Heart left ventricle (tissue), 16 donors: ENCODE measurements around the gene SYNPO2L. TPM values are rescaled to one million over a fixed set of nuclear protein-coding genes. Genes with fewer than 3 reads are reported as not detected.
"Not testable (repeated sequence)": the region's sequence is repeated elsewhere in the genome, so short reads cannot be mapped to it uniquely, and the experiment has no call there.

Experiments used
- ATAC-seq, 4 donors: fragments of 200-7000 bp; cut with Tn5 transposase; one replicate each; pipeline ENCODE4 v1.9.1; 2020 to 2022; ENCODE audit warnings: moderate library complexity in 4 of 4, mild to moderate bottlenecking in 3 of 4, moderate number of reproducible peaks in 1 of 4
- DNase-seq, 5 donors: peaks; one replicate each; pipeline ENCODE4 v3.0.0-alpha.2; 2020
- H3K27ac ChIP-seq, 12 donors: fragments of 200-600 bp; sonication (generic) in 4 of 12; one replicate each; pipeline versions ENCODE4 v1.5.0 to v1.8.0; 2016 to 2022; ENCODE audit warnings: mild to moderate bottlenecking in 2 of 12
- H3K27me3 ChIP-seq, 9 donors: fragments of 200-600 bp; sonication (generic) in 2 of 9; one replicate each; pipeline versions ENCODE4 v1.5.1 to v1.8.0; 2016 to 2022; ENCODE audit warnings: mild to moderate bottlenecking in 3 of 9
- H3K36me3 ChIP-seq, 9 donors: fragments of 200-600 bp; sonication (generic) in 2 of 9; one replicate each; pipeline versions ENCODE4 v1.5.0 to v1.8.0; 2018 to 2022; ENCODE audit warnings: mild to moderate bottlenecking in 2 of 9
- H3K4me1 ChIP-seq, 12 donors: fragments of 200-600 bp; sonication (generic) in 4 of 12; one replicate each; pipeline versions ENCODE4 v1.5.0 to v1.8.0; 2016 to 2022; ENCODE audit warnings: mild to moderate bottlenecking in 3 of 12
- H3K4me3 ChIP-seq, 12 donors: fragments of 200-600 bp; sonication (generic) in 4 of 12; one replicate each; pipeline versions ENCODE4 v1.5.0 to v1.8.0; 2017 to 2022; ENCODE audit warnings: mild to moderate bottlenecking in 9 of 12, moderate library complexity in 4 of 12
- H3K9me3 ChIP-seq, 12 donors: fragments of 200-600 bp; sonication (generic) in 4 of 12; one replicate each; pipeline versions ENCODE4 v1.5.0 to v1.8.0; 2016 to 2022; ENCODE audit warnings: mild to moderate bottlenecking in 1 of 12
- CTCF ChIP-seq, 12 donors: fragments of 200-600 bp; sonication (generic) in 4 of 12; IDR thresholded peaks; one replicate each; pipeline versions ENCODE4 v1.5.0 to v1.8.0; 2018 to 2022; ENCODE audit warnings: antibody characterized with exemption in 12 of 12, mild to moderate bottlenecking in 5 of 12
- POLR2A ChIP-seq, 2 donors: fragments of 450-650 bp; IDR thresholded peaks; one replicate each; pipeline ENCODE4 v1.6.1; 2017; ENCODE audit warnings: antibody characterized with exemption in 2 of 2, mild to moderate bottlenecking in 2 of 2, moderate library complexity in 2 of 2
- WGBS, 4 donors: extraction: QIAGEN DNeasy Blood & Tissue Kit in 2 of 4; methylation state at CpG; one replicate each; pipeline versions ENCODE4 v1.1.5 to v1.1.7; 2013 to 2018; 5-methylcytosine and 5-hydroxymethylcytosine counted together
- intact Hi-C, 10 donors: fragments of 100-400 bp; cut with DNase I; formaldehyde crosslinking; loops; one replicate each; pipeline versions ENCODE4 v1.11.1 to v1.14.2; 2022
- polyA plus RNA-seq, 2 donors: library from polyadenylated mRNA; stranded (reverse); fragments of 200-250 nt; gene quantifications; one replicate each; pipeline ENCODE4 v1.2.3, GENCODE V29; 2013
- total RNA-seq, 9 donors: library from RNA; depleted of rRNA in 2 of 9; stranded (reverse); fragments of >200 nt in 2 of 9; fragmentation: NEBNext Ultra II Directional in 3 of 9; extraction: Animal tissue kit (Norgen Biotek cat#: 25700) in 3 of 9; gene quantifications; one replicate each; pipeline versions ENCODE4 v1.1.0 to v1.2.4, GENCODE V29; 2016 to 2023
- donor health status: ischemic (EF 13 %, LVEDD 7.1; RV severe dilation, severe dysfunction).
- donor health status: healthy with polysubstance abuse.
- donor health status: DM: no; HTN: yes; CAD: no.
- donor health status: DM: no; HTN: no; CAD: no.
- donor health status: ischemic (EF 25% LVEDD 6.9; RV normal size, moderate dysfunction).
- donor health status: ischemic (EF 25% LVEDD 5.7; RV mildly dilated, moderate dysfunction).
- donor health status: healthy.
- donor health status: DM: yes; HTN: yes; CAD: no.
- donor health status: ischemic (EF 35%, LVEDD 5.7; RV mildly dilated, moderate dysfunction).
- donor health status: nonischemic (EF 11% LVEDD 7.7; RV severe dilation, severe dysfunction).
- donor health status: DM: yes; HTN: yes; CAD: no.
- donor health status: PGD.
- donor health status: ischemic (EF 29% LVEDD 5.4; RV normal size, mild dysfunction).
- donor health status: nonischemic (EF 23%, LVEDD 6.1; RV moderate dilation, normal function).

The SYNPO2L gene
- total and polyA plus RNA-seq, 11 donors, result 77.8 to 649 (median 246) TPM

GRCh38 chr10:73623056-73623455 is 32.8 kb downstream of the SYNPO2L start:
- WGBS, 4 donors, result 92 to 97% (median 95%) methylated on average over 4 of the region's 4 CpGs
- intact Hi-C loops, result loop anchor here in 1 of 10 donors (5.0 to 10.0 kb wide), 2 partner anchors 48 to 86 kb away; no protein-coding TSS in a partner anchor
- DNase-seq, result no peak
- Histone ChIP-seq H3K36me3 (no peaks in the 10 kb centered on the region), H3K27ac (no peak overlapping the region), H3K4me3 (no peak overlapping the region), H3K27me3 (no peaks in the 10 kb centered on the region), H3K9me3 (no peaks in the 10 kb centered on the region), H3K4me1 (peaks cover 0 to 18% (median 9%) of the 10 kb centered on the region in 12 donors)
- TF ChIP-seq POLR2A (IDR thresholded peaks at IDR 0.05) (no peak), CTCF (IDR thresholded peaks at IDR 0.05) (no peak)
- ATAC-seq, result no peak

- 92 to 97% (median 95%) methylated on average over 12 of the region's 12 CpGs for WGBS, 4 donors
- not testable (repeated sequence) for H3K36me3 ChIP-seq, H3K9me3 ChIP-seq, DNase-seq, ATAC-seq, H3K27ac ChIP-seq, H3K4me1 ChIP-seq, H3K4me3 ChIP-seq, H3K27me3 ChIP-seq
- intact Hi-C loops, result loop anchor here in 1 of 10 donors (5.0 to 10.0 kb wide), 2 partner anchors 46 to 84 kb away; no protein-coding TSS in a partner anchor
These were observed 34.9 kb downstream of the SYNPO2L start for GRCh38 chr10:73620974-73621373.

GRCh38 chr10:73617143-73617542 is 38.7 kb downstream of the SYNPO2L start:
- intact Hi-C loops, H3K4me3 ChIP-seq, H3K27ac ChIP-seq, H3K9me3 ChIP-seq, H3K27me3 ChIP-seq, DNase-seq, H3K36me3 ChIP-seq, ATAC-seq, H3K4me1 ChIP-seq: not testable (repeated sequence)
- 95 to 98% (median 97%) methylated on average over 8 of the region's 8 CpGs for WGBS, 4 donors

GRCh38 chr10:73614720-73615119 is 41.1 kb downstream of the SYNPO2L start:
- no peak for TF ChIP-seq POLR2A (IDR thresholded peaks at IDR 0.05)
- no peak for TF ChIP-seq CTCF (IDR thresholded peaks at IDR 0.05)
- intact Hi-C loops, result no loop called here
- no peak for DNase-seq
- Histone ChIP-seq H3K36me3 (no peaks in the 10 kb centered on the region), H3K4me1 (no peaks in the 10 kb centered on the region), H3K4me3 (no peak overlapping the region), H3K9me3 (no peaks in the 10 kb centered on the region), H3K27ac (no peak overlapping the region), H3K27me3 (no peaks in the 10 kb centered on the region)
- 95 to 98% (median 96%) methylated on average over 3 of the region's 3 CpGs for WGBS, 4 donors
- ATAC-seq, result no peak

- no peaks in the 10 kb centered on the region for H3K9me3 ChIP-seq
- H3K27me3 ChIP-seq, result no peaks in the 10 kb centered on the region
- intact Hi-C loops, result no loop called here
- ATAC-seq, result no peak
- no peaks in the 10 kb centered on the region for H3K4me1 ChIP-seq
- DNase-seq, result no peak
- H3K27ac ChIP-seq, result no peak overlapping the region
- 86 to 89% (median 88%) methylated on average over 4 of the region's 4 CpGs for WGBS, 4 donors
- TF ChIP-seq POLR2A (IDR thresholded peaks at IDR 0.05), result no peak
- no peak for TF ChIP-seq CTCF (IDR thresholded peaks at IDR 0.05)
- no peak overlapping the region for H3K4me3 ChIP-seq
- H3K36me3 ChIP-seq, result no peaks in the 10 kb centered on the region
These were observed 46.7 kb downstream of the SYNPO2L start for GRCh38 chr10:73609116-73609515.
